ENCODE results near the gene CPT1C.

GRCh38 chr19:49654581-49654980 is 36.3 kb upstream of the CPT1C start:
- TF ChIP-seq CTCF (IDR thresholded peaks at IDR 0.05; ENCODE audit: poor library complexity) (no peak), EZH2phosphoT487 (IDR thresholded peaks at IDR 0.05; ENCODE audit: low read depth, severe bottlenecking, unreplicated experiment) (no peak)

Data from hepatocyte (in vitro differentiated cells).